ENCODE results near the gene CDC42BPB.

The CDC42BPB gene

DNA sequence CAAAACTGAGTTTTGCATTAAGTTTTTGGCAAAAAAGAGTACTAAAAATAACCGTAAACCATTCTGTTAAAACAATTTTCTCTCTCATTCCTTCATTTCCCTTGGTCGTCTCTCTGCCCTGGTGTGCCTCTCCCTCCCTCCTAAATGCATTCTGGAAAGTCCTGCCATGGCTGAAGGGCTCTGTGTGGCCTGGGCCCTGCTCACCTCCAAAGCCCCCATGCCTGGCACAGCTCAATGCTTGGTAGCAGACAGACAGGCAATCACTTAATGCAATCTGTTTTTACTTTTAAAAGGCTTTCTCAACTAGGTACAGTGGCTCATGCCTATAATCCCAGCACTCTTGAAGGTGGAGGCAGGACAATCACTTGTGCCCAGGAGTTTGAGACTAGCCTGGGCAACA, 47.8 kb downstream of the CDC42BPB start:
- no peak for DNase-seq

GRCh38 chr14:103008768-103009357, 48.5 kb downstream of the CDC42BPB start:
- no peak for DNase-seq

DNA sequence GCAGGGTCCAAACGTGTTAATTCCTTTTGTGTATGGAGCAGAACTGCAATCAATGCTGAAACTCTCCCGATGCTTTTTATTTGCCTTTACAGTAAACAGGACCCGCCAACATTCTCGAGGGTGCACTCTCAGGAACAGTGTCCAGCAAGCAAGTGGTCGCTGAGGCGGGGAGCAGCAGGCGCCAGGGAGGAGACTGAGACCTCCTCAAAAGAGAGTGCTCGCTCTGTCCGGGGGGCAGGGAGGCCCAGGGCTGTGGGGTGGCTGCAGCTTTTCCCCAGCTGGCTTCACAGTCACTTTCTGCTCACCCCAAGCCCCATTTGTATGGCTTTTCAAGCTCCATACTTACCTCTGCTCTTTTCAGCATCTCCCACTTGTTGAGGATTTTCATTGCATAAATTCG, 49.2 kb downstream of the CDC42BPB start:
- no peak for DNase-seq

GRCh38 chr14:103007555-103007954, 49.8 kb downstream of the CDC42BPB start:
- DNase-seq = no peak

GRCh38 chr14:103006991-103007520, 50.3 kb downstream of the CDC42BPB start:
- DNase-seq = no peak

GRCh38 chr14:103006106-103006505, 51.2 kb downstream of the CDC42BPB start:
- no peak for DNase-seq

DNA sequence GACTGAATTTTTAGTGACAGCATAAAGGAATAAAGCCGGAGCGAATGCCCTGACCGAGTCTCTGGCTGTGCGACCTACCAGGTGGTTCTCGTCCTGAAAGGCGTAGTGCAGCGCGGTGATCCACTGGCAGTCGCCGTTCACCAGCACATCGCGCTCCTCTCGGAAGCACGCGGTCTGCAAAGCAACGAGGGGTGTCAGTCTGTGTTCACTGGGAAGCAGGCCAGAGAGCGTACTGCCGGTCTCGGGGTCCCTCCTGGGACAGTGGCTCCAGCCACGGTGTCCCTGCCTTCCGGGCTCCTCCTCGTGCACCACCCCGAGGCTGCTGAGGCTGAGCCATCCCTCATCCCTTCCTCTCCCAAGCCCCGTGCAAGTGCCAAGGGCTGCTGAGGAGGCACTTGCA, 53.5 kb downstream of the CDC42BPB start:
- DNase-seq = no peak

DNA sequence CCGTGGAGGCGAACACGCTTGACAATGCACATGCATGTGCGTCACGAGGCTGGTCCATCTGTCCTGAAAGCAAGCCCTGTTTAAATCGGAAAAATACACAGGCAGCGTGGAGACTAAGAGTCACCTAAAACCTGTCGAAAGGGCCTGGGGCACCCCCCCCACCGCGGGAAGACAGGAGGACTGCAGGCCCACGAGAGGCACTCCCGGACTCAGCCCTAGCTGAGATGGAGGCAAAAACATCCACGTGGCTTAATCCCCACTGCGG, 54.1 kb downstream of the CDC42BPB start:
- DNase-seq = no peak

DNA sequence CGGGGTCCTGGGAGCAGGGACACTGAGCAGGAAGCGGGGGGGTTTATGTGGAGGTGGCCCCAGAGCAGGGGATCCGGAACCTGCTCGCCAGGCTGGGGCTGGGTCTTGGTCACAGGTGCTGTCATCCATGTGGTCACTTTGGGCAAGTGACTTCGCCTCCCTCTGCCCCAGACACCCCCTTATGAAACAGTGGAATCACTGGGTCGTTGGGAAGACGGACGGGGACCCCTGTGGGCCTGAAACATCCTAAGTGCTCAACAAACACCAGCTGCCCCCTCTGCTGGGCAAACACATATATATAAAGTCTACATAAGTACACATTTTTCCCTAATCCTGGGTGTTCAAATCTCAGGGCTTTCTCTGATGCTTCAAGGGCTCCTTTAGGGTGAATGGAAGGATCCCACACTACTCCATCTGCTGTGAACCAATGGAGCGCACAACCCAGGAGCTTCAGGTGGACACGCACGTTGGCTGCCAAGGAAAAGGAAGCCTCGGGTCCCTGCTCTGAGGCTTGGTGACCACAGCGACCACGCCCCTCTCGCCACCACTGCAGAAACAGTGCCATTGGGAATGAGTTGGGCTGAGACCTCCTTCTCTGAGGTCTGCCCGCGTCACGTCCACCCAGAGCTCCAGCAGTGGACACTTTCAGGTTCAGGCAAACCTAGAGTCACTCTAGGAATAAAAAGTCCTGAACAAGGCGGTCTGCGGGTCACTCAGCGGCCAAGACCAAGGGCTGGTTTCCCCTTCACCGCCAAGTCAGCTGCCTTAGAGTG, 54.6 kb downstream of the CDC42BPB start:
- no peak for DNase-seq

DNA sequence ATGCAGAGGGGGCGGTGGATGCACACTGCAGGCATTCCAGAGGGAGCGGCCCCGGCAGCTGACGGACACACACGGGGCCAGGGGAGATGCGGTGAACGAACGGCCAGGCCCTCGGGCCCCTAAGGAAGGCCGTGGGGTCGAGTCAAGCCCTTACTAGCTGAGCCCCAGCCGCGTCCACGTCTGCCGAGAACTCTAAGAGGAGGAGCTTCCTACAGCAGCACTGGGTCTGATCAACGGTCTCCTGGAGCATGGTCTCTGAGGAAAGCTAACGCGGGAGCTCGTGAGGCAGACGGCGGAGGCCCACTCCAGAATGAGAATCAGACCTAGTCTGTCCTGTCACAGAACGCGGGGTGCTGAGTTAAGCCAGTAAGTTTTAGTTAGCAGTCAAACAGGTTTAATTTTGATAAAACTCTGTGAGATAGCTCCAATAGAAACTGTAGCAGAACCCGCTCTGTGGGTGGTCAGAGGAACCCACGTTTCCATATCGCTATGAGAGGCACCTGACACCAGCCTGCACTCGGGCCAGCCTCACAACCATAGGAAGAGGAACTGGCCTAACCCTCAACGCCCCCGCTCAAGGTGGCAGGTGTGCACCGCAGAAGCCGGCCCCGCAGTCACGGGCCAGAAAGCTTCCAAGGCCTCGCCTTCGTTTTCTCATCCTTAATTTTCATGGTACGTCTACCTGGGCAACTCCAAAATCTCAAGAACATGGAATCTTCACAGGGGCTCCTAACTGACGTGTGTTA, 55.5 kb downstream of the CDC42BPB start:
- no peak for DNase-seq

DNA sequence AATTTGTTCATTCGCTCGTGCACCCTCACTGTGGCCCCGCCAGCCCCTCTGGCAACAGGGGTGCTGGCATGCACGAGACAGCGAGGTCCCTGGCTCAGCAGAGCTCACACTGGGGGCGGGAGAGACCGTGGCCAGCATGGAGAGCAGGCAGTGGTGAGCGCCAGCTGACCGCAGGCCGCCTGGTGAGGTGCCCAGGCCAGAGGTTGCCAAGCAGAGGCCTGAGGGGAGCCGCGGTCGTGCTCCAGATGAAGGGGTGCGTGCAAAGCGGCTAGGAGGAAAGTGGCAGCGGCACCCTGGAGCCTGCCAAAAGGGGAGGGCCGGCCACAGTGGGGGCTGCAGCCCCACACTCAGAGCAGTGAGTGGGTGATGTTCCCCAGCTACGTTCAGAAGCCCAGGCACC, 56.1 kb downstream of the CDC42BPB start:
- DNase-seq = no peak

DNA sequence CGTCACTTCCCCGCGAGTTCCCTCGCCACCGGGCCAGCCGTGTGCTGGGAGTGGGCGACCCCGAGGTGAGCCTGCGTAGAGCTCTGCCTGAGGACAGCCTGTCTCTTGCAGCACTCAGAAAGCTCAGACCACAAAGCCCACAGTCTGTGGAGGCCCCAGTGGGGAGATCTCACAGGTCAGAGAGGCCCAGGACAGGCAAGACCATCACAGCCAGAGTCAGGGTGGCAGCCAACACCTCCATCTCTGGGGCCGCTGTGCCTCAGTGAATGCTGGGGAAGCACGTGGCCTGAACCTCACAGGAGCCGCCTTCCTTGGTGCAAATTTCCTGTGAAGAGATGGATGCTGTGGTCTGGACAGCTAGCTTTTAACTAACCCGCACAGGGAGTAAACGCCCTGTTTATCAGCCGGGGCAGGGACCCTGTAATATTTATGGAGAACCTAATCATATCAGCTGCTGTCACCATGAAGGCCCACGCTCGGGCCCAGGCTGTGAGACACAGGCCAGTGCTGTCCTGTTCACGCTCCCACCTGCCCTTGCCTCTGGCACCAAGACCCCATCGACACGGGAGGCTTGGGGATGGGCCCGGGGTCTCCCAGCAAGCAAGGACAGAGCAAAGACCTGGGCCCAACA, 56.9 kb downstream of the CDC42BPB start:
- no peak for DNase-seq

DNA sequence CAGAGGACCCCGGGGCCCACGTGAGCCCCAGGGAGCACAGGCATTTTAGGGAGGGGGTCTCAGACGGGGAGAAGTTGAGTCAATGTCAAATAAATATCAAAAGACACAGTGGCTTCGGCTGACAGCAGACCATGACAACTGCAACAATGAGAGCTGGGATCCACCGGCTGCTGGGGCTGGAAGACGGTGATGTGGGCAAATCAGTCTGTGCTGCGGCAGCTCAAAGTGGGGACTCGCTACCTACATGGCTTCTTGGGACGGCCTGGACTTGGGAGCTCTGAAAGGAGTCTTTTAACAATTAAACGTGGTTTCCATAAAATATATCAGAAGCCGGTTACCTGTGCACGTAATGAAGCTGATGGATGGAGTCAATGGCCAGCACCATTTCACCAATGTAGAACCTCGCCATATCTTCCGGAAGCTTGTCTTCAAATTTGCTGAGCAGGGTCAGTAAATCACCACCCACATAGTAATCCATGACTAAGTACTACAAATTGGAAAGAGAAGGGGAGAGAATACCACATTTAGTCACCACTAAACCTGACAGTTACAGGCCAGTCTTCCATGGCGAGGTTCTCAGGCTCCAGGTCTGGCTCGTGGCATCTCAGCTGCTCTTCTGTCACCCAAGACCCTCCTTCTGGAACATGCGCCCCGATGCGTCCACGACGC, 58.0 kb downstream of the CDC42BPB start:
- DNase-seq = no peak

- DNase-seq = no peak
Measured at GRCh38 chr14:102998393-102998792, 59.0 kb downstream of the CDC42BPB start.

GRCh38 chr14:102996941-102997340, 60.4 kb downstream of the CDC42BPB start:
- no peak for DNase-seq

DNA sequence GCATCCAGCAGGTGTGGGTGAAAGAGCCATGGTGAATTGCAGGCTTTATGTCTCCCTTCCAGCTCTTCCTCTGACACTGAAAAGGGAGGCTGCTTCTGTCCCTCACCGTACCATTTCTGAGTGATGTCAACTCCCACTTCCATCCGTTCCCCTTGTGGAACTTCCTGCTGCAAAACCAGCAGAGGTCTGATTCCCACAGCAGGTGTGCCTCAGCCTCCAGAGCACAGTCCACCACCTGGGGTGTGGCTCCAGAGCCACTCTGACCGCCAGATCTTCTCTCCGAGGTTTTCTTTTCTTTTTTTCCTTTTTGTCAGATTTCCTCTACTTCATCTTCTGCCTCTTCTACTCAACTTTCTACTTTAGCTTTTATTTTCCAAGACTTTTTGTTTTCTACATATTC, 62.7 kb downstream of the CDC42BPB start:
- no peak for DNase-seq

DNA sequence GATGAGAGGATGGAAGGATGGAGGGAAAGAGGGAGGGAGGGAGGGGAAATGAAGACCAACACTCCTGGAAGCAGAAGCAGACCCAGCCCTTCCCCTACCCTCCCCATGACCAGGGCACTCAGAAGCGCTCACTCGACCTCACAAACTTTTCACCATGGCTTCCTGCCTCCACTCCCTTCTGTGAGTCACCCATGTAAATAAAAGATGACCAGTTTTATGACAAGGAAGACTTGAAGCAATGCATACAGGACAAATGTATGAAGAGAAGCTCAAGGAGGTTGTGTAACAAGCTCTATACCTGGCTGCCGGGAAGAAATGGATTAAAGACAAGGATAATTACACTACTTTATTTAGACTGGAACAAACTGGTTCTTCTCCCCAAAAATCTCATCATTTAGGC, 63.8 kb downstream of the CDC42BPB start:
- no peak for DNase-seq

- no peak for DNase-seq
Measured at GRCh38 chr14:102991376-102991775, 66.0 kb downstream of the CDC42BPB start.

DNA sequence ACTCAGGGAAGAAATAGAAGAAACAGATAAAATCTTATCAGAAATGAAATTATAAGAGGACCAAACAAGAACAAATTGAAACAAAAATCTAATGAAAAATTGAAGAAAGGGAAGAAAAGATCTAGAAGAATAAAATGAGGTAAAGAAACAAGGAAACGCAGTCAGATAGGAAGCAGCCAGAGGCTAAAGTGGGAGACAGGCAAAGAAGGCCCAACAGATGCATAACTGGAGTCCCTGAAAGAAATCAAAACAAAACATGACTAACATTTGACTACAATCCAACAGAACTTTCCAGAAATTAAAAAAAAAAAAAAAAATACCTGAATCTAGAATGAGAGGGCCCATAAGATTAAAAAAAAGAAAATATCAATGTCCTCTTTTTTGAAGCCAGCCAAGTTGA, 69.3 kb downstream of the CDC42BPB start:
- no peak for DNase-seq

- DNase-seq = no peak
Measured at GRCh38 chr14:102986810-102987579, 70.4 kb downstream of the CDC42BPB start.

DNA sequence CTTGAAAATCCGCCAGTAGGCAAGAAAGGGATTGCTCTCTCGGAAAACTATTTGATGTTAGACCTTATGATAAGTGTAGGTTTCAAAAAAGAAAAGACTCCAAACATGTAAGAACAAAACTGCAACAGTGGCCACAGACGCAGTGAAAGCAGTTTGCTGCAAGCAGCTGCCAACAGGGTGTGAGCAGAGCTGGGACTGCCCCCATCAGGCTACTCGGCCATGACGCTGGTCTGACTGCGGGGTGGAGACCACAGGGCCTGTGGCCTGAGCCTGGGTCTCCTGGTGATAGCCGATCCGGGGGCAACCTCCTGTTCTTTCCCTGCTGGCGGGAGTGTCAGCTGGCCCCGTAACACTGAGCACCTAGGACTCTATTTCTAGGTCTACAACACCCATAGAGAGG, 71.7 kb downstream of the CDC42BPB start:
- DNase-seq = no peak

Measured in CD4-positive, alpha-beta T cell treated with Interleukin-17A for 1 hour (primary cell).